Aortic smooth muscle cell (primary cell): ENCODE measurements around the gene CRYZ. TPM values are rescaled to one million over a fixed set of nuclear protein-coding genes. Genes with fewer than 3 reads are reported as not detected.

Experiments used
- total RNA-seq: library from RNA; depleted of rRNA; stranded (reverse); fragments of >200 nt; gene quantifications from 2 replicates; pipeline ENCODE4 v1.2.3, GENCODE V29; 2014

Gene CRYZ
- 46.9 and 53.4 TPM in 2 replicates for total RNA-seq

GRCh38 chr1:74732960-74733603 lies at the start of gene CRYZ, which contains the start of gene TYW3:
Gene CRYZ (minus strand): TSS chr1:74733050. CDS start chr1:74724821, 8,229 bp downstream.
Gene TYW3 (plus strand): TSS chr1:74733152. CDS start chr1:74733245, 93 bp downstream.

GRCh38 chr1:74673351-74674111 lies 59.3 kb downstream of the CRYZ start, which contains the start of gene ERICH3:
Gene ERICH3 (minus strand): TSS chr1:74673792. CDS start chr1:74673519, 273 bp downstream.

Other genes with a start within 250 kb of the CRYZ start
- not detected in 2 replicates for gene LRRC53, start 220.4 kb downstream of the CRYZ start, total RNA-seq
- gene ERICH3, start 59.3 kb downstream of the CRYZ start, total RNA-seq: not detected in 2 replicates
- gene TYW3, start 102 bp upstream of the CRYZ start, total RNA-seq: 16.2 and 17.6 TPM in 2 replicates